Stimulated activated CD8-positive, alpha-beta memory T cell treated with anti-CD3 and anti-CD28 coated beads, Interleukin-4, amount 100 ng/mL, for 4 hours (primary cell): ENCODE results near the gene RPL12.

Experiments
- DNase-seq, 2 donors: peaks; one replicate each; pipeline ENCODE4 v3.0.0-alpha.2; 2020; ENCODE audit warnings: low read depth in 2 of 2, low spot score in 1 of 2

The RPL12 gene

DNA sequence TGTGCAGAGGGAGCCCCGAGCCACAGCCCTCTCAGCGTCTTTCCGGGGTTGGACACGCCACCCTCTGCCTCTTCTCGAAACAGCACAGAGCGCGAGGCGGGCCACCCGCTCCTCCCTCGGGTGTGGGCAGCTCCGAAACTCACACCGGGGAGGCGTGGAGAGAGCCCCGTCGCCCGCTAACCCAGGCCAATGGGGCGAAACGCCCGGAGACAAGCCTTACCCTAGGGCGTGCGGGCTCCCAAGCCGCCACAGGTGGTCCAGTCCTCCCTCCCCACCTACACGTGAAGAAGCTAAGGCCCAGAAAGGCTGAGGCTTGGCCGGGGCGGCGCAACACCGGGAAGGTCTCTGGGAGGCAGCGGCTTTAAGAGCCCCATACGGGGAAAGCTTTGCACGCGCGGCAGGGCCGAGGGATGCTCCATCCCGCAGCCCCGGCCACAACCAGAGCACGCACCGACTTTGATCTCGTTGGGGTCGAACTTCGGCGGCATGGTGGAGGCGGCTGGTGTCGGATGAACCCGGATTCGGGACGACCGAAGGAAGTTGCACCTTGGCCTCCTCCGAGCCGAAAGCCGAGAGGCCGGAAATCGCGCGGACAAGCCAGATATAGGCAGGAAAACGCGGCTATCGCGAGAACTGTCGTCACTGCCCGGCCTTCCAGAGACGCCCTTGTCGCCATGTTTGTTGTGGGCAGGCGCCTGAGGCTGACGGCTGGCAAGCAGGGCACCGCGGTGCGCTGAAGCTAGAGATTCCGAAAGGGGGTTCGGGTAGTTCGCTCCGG lies at the start of gene RPL12, which contains the start of gene LRSAM1:
Gene RPL12 (minus strand): TSS at position 577 of the 778 bp plus-strand sequence. CDS start 89 bp downstream, at position 488.
Gene LRSAM1 (plus strand): TSS at position 681 of the 778 bp plus-strand sequence. CDS start 3,018 bp downstream, outside the sequence.
- peak; percentile 91 to 99 for DNase-seq

DNA sequence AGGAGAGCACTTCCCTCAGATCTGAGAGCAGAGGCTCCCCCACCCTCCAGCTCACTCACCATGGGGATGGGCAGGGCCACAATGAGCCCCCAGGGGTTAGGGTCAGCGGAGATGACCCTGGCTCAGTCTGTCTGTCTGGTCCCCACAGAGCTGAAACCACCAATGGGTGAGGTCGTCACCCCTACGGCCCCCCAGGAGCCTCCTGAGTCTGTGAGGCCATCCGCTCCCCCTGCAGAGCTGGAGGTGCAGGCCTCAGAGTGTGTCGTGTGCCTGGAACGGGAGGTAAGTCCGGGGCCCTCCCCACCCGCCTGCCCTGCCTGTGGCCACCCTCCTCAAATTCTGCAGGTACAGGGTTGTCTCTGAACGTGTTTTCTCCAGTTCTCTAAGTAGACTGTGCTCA lies 49.7 kb upstream of the RPL12 start:
- no peak for DNase-seq

DNA sequence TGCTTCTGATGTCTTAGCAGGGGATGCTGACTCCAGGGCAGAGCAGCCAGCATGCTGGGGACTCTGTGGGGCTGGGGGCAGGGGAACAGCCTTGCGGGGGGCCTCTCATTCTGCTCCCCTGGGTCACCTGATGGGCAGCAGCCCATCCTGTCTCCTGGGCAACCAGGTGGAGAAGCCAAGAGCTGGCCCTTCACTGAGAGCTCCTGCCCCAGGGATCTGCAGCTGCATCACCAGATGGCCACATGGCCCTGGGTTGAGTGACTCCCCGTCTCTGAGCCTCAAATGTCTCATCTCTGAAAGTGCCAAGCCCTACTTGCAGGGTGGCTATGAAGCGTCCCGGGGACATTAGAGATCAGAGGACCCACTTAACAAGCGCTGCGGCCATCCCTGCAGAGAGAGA lies 49.2 kb upstream of the RPL12 start:
- no peak for DNase-seq

DNA sequence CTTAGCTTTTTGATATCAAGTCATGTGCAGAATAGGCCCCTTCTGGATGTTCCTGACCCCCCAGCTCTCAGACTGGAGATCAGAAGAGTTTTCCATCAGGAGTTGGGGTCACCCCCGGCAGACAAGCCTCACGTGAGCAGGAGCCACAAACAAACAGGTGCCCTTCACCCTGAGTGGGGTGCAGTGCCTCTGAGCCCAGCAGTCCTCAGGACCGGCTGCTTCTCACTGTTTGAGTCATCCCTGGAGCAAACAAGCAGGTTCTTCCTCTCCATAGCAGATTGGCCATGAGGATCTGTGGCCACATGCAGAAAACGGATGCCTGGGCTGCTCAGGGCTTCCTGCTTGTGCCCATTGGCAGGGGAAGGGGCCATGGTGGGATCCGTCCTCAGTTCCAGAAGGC lies 47.1 kb upstream of the RPL12 start:
- DNase-seq, result no peak

DNA sequence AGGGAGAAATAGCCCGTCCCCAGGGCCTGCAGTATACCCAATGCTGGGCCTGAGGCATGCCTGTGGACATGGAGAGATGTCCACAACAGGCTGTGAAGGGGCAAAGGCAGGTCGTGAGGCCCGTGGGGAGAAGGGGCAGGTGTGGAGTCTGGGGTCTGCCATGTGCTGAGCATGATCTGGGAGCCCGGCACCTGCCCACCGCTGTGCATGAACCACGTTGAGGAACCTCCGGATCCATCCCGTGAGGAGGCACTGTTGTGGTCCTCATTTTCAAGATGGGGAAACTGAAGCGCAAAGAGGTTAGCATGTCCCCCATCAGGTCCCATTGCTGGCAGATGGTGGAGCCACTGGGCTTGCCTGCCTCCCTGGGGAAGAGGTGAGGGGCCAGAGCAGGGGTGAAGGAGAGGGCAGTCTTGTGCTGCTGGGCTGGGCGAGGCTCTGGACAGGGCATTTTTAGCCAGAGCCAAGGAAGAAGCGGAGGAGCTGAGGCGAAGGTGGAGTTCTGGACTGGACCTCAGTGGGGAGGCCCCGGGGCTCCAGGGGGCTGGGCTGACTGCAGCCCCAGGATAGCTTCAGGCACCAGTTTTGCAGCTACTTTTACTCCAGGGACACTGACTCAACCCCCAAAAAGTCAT lies 46.6 kb upstream of the RPL12 start:
- no peak for DNase-seq

DNA sequence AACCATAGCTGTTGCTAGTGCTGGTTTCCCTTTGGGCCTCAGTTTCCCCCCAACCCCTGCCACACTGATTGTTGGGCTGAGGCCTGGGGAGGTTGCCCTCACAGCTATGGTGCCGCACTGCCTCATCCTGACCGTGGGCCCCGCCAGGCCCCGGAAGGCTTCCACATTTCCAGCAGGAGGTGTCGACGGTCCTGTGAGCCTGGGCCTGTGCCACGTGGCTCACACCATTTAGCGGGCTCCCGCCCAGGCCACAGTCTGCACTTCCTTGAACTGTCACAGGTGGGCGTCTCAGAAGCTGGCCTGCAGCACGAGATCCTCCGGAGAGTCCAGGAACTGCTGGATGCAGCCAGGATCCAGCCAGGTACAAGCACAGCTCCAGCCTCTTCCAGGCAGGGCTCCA lies 45.8 kb upstream of the RPL12 start:
- no peak for DNase-seq

DNA sequence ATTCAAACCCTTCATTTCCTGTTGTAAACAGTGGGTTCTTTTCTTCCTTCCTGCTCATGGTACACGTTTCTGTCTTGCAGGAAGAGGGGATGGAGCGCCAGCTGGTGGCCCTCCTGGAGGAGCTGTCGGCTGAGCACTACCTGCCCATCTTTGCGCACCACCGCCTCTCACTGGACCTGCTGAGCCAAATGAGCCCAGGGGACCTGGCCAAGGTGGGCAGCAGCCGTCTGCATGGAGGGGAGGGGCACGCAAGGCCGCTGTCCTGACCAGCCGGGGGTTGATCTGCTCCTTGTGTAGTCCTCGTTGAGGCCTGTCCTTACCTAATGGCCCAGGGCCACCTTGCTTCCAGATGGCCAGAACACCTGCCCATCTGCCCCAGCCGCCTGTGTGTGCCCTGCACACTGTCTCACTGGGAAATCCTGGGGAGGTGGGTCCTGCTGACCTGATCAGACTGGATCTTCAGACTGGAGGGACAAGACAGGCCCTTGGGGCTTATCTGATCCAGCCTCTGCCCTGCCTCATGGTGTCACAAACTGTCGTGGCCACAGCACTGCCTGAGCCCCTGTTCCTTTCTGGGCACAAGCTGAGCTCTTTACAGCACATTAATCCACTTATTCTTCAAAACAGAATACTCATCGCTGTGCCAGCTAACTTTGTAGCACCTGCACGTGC lies 44.8 kb upstream of the RPL12 start:
- DNase-seq, result no peak

DNA sequence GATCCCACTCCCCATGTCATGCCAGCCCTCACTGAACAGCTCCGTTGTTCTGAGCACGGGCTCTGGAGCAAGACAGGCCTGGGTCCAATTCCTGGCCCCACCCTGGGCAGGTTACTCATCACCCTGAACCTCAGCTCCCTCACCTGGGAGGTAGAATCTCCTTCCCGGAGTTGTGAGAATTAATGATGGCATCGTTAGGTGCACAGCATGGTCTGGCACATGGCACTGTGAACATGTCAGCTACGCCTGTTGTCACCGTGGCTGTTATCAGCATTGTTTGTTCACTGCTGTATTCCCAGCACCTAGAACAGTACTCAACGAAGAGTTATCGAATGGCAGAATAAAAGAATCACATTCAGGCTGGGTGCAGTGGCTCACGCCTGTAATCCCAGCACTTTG lies 43.1 kb upstream of the RPL12 start:
- no peak for DNase-seq

DNA sequence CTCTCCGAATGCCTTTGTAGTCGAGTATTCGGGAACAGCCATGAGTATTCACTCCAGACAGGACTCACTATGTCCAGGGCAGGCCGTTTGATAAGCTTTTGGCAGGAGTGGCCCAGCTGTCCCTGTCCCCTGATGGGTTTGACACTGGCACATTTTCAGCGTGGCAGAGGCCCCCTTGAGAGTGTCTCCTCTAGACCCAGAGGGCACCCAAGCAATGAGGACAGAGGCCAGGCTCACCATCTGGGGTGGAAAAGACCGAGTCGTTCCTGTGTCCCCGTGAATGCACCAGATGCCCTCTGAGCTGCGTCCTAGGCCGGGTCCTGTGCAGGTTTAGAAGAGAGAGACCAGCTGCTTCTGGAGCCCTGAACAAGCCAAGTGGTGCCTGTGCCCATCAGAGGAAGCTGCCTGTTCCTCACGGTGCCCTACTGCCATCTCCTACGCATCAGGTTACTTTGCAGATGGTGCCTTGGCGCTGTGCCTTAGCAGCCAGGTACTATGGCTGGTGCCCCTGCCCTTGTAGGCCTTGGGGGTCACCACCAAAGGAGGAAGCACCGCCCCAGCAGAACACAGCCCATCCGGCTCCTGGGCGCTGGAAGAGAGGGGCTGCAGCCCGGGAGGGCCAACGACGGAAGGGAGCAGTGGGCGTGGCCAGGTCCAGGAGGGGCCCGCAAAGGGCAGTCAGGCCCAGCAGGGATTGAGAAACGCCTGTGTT lies 42.5 kb upstream of the RPL12 start:
- no peak for DNase-seq

DNA sequence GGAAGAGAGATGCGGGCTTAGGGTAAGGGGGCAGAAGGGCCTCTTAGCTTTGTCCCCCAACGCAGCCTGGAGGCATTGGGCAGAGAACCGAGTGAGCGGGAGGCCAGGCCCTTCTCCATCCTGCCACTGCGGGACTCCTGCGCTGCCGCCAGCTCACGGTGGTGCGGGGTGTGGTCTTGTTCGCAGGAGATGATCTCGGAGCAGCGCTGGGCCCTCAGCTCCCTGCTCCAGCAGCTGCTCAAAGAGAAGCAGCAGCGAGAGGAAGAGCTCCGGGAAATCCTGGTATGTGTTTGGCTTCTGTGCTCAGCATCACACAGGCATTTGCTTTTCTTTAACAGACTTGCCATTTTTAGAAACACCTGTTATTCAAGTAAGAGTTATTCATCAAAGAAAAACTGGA lies 41.4 kb upstream of the RPL12 start:
- DNase-seq, result no peak

DNA sequence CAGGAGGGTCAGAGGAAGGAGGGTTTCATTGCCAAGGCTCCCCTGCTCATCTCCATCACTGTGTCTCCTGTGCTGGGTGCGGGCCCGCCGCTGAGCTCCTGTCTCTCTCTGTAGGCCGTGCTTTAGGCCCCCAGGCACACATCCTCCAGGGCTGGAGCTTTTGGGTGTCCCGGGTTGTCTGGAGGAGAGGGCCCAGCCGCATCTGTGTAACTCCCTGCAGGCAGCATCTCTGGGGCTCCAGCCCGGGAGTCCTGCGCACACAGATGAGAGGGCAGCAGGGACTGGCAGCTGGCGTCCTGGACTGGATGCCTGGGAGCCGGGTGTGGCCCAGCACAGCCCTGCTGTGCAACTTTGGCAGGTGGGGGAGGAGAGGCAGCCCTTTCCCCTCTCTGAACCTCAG lies 40.3 kb upstream of the RPL12 start:
- no peak for DNase-seq

DNA sequence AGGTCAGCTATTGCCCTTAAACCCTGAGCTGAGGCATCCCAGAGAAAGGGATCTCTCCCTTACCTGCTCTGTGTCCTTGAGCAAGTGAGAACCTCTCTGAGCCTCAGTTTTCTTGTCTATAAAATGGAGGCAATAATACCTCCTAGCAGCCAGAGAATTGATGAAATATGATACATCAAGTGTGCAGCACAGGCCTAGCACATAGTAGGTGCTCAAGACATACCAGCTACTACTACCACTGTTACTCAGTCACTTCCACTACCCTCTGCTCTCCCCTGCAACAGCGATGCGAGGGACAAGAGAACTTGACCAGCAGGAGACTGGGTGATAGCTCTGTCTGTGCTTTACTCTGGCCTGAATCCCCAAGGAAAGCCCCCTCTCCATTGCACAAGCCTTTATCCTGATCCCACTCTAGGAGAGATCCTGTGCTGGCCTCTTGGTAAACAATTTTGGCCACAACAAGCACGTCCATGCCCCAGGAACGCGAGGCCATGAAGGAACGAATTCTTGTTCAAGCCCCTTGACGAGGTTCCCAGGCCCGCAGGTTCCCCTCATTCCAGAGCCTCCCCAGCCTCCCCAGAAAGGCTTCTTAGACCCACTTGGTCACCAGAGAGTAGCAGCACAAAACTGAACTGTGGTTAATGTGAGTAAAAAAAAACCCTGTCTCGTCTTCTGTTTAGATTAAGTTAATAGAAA lies 39.5 kb upstream of the RPL12 start:
- DNase-seq, result no peak

DNA sequence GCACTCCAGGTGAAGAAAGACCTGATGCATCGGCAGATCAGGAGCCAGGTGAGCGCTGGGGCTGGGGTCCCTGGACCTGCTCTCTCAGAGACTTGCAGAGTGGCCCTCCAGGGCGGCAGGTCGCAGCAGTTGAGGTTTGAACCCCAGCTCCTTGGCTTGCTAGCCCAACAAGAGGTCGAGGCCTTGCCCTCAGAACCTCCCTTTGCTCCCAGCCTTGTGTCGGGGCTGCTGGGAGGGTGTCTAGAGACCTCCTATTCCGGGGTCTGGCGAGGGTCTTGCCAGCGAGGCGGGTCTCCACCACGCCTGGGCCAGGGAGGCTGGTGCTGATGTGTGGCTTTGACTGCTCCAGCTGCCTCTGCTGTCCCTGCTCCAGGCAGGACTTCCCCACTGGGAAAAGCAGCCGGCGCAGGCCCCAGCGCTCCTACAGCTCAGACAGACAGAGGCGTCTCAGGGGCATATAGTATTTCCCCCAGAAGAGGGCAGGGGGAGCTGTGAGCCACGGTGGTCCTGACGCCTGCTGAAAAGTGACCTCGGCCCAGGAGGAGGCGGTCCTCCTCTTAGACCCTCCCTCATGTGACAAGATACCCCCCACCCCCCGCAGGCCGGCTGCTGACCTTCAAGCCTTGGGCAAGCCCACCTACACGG lies 38.4 kb upstream of the RPL12 start:
- no peak for DNase-seq

DNA sequence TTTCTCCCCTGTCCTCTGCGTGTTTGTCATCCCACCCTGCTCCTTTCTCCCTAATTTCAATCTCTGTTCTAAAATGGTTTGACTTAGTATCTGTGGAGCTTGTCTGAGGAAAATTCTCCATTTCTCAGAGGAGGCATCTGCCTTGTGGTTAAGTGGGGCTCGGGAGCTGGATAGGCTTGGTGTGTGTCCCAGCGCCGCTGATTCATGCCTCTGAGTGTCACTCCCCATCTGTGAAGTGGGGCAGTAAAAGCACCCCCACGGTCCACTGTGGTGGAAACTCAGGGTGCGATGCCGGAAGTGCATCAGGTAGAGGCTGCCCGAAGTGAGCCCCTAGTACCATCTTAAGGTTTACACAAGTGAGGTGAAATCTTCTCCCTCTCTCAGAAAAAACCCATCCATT lies 37.7 kb upstream of the RPL12 start:
- no peak for DNase-seq

DNA sequence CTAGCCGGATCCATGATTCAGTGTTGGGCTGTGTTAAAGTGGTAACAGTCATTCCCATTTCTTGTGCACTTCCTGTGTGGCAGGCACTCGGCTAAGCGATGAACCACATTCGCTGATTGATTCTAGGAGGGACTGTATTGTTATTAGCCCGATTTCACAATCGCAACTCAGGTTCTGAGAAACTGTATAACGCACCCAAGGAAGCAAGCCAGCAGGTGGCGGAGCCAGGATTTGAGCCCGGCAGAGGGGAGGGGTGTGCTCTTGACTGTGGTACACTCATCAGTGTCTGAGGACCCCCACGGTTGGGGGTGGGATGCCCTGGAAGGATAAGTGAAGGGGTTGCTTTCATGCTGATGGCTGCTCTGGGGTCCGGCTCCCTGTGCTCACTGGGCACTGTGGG lies 34.8 kb upstream of the RPL12 start:
- no peak for DNase-seq

DNA sequence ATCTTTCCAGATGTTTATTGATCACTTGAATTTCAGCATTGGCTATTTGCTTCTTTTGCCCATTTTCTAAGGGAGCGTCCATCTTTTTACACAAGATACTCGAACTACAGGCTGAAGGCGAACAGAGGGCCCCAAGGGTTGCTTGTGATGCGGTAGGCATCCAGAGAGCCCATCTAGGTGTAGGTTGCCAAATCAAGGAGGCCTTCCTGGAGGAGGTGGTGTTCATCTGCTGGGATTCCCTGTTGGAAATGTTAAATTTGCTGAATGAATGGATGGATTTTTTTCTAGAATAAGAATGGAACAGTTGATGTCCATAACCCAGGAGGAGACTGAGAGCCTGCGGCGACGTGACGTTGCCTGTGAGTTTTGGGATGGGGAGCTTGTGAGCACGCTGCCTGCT lies 31.5 kb upstream of the RPL12 start:
- DNase-seq, result no peak

DNA sequence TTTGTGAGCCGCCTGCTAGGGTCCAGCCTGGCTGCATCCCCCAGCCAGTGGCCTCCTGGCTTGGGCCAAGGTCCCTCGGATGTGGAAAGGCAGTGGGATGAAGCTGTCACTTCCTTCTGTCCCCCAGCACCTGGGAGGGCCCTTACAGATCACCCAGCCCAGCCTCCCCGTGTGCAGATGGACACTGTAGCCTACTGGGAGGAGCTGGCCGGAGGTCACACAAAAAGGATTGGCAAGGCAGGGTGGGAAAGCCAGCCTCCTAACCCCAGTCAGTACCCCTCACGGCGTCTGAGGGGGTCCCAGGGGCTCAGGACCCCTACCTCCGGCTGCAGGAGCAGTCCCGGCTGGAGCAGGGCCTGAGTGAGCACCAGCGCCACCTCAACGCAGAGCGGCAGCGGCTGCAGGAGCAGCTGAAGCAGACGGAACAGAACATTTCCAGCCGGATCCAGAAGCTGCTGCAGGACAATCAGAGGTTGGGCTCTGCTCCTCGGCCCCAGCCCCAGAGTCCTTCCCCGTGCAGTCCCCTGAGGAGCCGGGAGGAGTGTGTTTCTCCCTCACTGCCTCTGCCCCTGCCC lies 28.4 kb upstream of the RPL12 start:
- no peak for DNase-seq

DNA sequence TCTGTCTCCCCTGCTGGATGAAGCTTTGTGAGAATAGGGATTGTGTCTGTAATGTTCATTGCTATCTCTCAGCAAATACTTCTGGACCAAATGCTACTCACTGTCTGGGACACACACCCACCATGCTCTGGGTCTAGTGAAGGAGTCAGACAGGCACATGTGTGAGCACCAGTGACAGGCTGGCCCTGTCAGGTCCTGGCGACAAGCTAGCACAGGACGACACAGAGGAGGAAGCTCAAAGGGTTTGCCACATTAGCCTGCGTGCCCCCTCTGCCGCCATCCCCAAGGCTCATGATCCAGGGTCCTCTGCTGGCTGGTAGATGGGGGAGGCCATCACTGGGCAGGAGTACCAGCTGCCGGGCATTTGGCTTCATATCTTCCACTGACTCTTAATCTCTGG lies 23.4 kb upstream of the RPL12 start:
- DNase-seq, result no peak

DNA sequence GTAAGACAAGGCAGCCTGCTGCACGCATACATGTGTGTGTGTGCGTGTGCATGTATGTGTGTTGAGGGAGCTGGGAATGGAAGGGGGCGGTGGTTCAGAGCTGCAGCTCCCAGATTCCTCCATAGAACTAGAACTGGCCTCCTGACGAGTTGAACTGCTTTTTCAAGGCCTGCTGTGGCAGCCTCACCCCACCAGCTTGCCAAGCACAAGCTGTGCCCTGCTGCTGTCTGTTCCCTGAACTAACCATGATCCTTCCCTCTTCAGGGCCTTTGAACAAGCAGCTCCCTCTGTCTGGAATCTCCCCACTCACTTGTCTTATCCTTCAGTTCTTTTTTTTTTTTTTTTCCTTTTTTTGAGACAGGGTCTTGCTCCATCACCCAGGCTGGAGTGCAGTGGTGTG lies 22.7 kb upstream of the RPL12 start:
- DNase-seq, result no peak

DNA sequence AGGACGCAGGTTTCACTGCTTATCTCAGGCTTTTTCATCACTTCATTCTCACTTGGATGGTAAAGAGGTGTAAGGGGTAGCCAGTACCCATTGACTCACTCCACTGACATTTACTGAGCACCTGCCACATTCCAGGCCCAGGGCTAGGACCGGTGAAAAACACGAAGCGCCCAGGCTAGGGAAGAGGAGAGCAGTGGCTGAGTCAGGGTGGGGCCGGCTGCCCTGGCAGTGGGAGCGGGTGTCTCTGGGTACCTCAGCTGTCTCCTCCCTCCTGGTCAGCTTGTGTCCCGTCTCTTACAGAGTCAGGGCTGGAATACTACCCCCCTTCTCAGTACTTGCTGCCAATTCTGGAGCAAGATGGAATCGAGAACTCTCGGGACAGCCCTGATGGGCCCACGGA lies 22.3 kb upstream of the RPL12 start:
- no peak for DNase-seq
